Measurements from ENCODE around the gene CPED1.

The CPED1 gene

DNA sequence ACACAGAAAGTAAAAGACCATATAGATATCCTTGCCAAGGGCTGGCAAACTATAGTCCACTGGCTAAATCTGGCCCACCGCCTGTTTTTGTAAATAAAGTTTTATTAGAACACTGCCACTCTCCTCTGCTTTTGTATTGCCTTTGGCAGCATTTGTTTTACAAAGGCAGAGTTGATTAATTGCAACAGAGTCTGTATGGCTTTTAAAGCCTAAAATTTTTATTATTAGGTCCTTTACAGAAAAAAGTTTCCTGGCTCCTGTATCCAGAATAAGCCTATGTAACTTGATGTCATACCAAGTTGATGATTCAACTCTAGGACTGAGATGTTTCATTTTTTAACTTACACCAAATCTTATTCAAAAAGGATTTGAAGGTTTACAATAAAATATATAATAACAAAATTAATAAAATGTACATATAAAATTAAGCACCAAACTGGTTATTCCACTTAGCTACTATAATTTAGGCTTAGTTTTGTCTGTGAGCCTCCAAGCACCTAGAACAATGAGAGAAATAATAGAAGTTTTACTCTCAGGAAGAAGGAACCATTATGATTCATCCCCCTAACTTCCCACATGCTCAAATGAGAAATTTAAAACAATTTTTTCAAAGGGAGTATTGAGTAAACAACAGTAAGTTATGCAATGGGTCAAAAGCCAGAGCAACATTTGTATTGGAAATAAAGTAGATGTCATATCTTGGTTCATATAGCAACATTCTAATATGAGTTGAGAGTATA is 31.9 kb downstream of the CPED1 start:
- TF ChIP-seq SIN3A (IDR thresholded peaks at IDR 0.05; ENCODE audit: borderline replicate concordance, insufficient read depth, low read length): no peak
- no peak for TF ChIP-seq POLR2AphosphoS5 (IDR thresholded peaks at IDR 0.05; ENCODE audit: low read depth, low read length)
- TF ChIP-seq, protein P1, sequence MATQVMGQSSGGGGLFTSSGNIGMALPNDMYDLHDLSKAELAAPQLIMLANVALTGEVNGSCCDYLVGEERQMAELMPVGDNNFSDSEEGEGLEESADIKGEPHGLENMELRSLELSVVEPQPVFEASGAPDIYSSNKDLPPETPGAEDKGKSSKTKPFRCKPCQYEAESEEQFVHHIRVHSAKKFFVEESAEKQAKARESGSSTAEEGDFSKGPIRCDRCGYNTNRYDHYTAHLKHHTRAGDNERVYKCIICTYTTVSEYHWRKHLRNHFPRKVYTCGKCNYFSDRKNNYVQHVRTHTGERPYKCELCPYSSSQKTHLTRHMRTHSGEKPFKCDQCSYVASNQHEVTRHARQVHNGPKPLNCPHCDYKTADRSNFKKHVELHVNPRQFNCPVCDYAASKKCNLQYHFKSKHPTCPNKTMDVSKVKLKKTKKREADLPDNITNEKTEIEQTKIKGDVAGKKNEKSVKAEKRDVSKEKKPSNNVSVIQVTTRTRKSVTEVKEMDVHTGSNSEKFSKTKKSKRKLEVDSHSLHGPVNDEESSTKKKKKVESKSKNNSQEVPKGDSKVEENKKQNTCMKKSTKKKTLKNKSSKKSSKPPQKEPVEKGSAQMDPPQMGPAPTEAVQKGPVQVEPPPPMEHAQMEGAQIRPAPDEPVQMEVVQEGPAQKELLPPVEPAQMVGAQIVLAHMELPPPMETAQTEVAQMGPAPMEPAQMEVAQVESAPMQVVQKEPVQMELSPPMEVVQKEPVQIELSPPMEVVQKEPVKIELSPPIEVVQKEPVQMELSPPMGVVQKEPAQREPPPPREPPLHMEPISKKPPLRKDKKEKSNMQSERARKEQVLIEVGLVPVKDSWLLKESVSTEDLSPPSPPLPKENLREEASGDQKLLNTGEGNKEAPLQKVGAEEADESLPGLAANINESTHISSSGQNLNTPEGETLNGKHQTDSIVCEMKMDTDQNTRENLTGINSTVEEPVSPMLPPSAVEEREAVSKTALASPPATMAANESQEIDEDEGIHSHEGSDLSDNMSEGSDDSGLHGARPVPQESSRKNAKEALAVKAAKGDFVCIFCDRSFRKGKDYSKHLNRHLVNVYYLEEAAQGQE (IDR thresholded peaks at IDR 0.05; ENCODE audit: insufficient read depth in 1 of 2, low read depth in 2 of 2, low read length in 2 of 2): no peak
- no peak for TF ChIP-seq TAF1 (IDR thresholded peaks at IDR 0.05; ENCODE audit: borderline replicate concordance, insufficient read depth, low read length)
- no peak for TF ChIP-seq FOXP2 (optimal IDR thresholded peaks at IDR 0.05; ENCODE audit: borderline replicate concordance, extremely low read depth, extremely low read length, insufficient read depth)

DNA sequence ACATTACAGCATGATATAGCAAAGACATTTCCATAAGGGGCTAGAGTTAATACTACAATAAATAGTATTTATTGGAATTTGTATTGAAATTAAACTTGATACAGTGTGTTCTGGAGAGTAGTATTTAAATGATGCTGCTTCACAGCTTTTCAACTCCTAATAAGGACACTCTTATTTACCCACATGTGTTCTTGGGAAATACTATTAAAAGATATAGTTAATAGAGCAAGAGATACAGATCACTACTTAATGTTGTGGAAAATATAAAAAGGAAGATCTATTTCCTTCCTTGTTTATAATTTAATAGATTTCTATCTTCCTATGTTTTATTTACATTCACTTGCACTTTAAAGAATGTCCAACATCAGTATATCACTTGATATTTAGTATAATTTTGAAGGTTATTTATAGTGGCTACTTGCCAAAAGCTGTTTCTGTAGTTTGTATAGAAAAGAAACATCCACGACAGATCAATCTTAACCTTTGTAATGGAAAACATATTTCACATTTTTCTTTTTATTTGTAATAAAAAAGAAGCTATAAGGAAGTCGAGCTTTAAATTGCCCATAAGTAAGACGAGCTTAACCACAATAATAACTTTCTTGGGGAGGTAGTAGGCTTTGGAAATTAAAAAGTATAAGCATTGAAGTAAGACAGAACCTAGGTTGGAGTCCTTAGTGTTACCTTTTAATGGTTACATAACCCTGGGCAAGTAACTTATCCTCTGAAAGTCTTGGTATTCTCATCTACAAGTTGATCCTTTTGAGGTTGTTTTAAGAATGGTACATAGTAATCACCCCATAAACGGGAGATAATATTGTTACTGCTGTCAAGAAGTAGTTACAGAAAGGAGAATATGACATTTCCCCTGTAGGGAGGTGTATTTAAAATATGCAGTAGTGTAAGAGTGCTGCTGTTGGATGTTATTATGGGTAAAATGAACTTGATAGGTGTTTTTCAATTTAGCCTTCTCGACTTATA is 32.8 kb downstream of the CPED1 start:
- no peak for TF ChIP-seq FOXP2 (optimal IDR thresholded peaks at IDR 0.05; ENCODE audit: borderline replicate concordance, extremely low read depth, extremely low read length, insufficient read depth)
- no peak for TF ChIP-seq TAF1 (IDR thresholded peaks at IDR 0.05; ENCODE audit: borderline replicate concordance, insufficient read depth, low read length)
- TF ChIP-seq, protein P1 (IDR thresholded peaks at IDR 0.05; ENCODE audit: insufficient read depth in 1 of 2, low read depth in 2 of 2, low read length in 2 of 2): no peak
- TF ChIP-seq POLR2AphosphoS5 (IDR thresholded peaks at IDR 0.05; ENCODE audit: low read depth, low read length): no peak
- no peak for TF ChIP-seq SIN3A (IDR thresholded peaks at IDR 0.05; ENCODE audit: borderline replicate concordance, insufficient read depth, low read length)

DNA sequence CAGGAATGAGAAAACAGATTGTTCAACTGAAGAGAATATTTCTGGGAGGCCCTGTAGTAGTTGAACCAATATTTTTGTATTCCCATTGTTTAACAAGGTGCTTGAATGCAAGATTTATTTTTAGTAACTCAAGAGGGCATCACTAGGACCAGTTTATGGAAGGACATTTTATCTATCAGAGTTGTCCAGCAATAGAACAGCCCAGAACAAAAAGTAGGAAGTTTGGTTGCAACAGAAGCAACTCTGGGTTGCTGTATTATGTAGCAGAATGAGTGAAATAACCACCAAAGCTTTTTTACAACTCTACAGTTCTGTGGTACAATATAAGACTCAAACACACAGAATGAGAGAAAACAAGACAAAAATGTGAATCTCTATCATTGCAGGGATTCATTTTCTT is 34.7 kb downstream of the CPED1 start:
- TF ChIP-seq FOXP2 (optimal IDR thresholded peaks at IDR 0.05; ENCODE audit: borderline replicate concordance, extremely low read depth, extremely low read length, insufficient read depth) (no peak), POLR2AphosphoS5 (IDR thresholded peaks at IDR 0.05; ENCODE audit: low read depth, low read length) (no peak), TAF1 (IDR thresholded peaks at IDR 0.05; ENCODE audit: borderline replicate concordance, insufficient read depth, low read length) (no peak), SIN3A (IDR thresholded peaks at IDR 0.05; ENCODE audit: borderline replicate concordance, insufficient read depth, low read length) (no peak)
- TF ChIP-seq, protein P1 (IDR thresholded peaks at IDR 0.05; ENCODE audit: insufficient read depth in 1 of 2, low read depth in 2 of 2, low read length in 2 of 2): no peak

DNA sequence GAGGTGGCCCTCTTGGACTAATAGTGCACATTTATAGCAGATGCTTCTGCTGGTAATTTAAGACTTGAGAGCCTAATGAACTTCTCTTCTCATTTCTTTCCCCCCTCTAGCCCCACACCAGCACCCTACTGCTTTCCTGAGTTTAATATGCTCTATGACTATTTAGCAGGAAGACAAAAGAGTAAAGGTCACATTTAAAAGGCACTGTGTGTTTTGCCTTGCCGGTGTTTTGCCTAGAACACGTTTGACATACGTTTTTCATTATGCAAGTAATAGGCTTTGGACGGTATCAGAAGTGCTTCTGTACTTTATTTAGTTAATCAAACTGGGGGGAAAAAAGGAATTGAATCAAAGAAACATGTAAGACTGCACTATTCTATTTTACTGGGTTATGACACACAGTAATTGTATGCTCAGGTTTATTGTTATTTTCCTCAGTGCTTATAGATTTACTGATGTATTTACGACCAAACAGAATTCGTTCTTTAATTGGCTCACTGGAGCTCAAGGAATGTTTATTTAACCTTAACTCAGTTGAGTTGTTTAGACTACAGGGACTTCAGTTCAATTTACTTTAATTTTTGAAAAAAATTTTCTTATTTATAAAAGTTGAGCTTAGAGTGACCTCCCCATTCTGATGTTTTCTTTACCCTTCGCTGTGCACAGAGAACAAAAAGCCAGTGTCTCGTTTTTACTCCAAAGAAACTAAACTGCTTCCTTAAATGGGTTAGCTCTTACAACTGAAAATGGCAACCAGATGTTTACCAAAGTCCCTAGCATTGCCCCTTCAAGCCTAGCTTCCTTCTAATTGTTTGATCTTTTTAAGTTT is 35.4 kb downstream of the CPED1 start:
- no peak for TF ChIP-seq TAF1 (IDR thresholded peaks at IDR 0.05; ENCODE audit: borderline replicate concordance, insufficient read depth, low read length)

DNA sequence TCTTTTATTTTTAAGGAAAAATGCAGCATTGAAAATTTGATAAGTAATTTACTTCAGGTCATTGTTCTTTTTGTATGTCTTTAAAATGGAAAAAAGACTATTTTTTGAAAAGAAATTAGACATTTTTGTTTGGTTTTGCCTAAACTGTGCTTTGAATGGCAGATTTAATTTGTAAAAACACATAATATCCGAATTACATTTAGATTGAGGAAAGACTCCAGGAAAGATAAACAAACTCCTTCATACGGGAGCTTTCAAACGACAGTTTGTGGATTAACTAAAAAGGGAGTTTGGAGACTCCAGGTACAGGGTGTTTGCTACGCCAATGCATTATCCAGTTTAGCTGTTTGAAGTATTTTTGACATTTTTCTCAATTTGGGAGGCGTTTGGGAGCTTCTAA is 36.1 kb downstream of the CPED1 start:
- no peak for TF ChIP-seq SIN3A (IDR thresholded peaks at IDR 0.05; ENCODE audit: borderline replicate concordance, insufficient read depth, low read length)
- no peak for TF ChIP-seq FOXP2 (optimal IDR thresholded peaks at IDR 0.05; ENCODE audit: borderline replicate concordance, extremely low read depth, extremely low read length, insufficient read depth)
- no peak for TF ChIP-seq POLR2AphosphoS5 (IDR thresholded peaks at IDR 0.05; ENCODE audit: low read depth, low read length)
- TF ChIP-seq, protein P1 (IDR thresholded peaks at IDR 0.05; ENCODE audit: insufficient read depth in 1 of 2, low read depth in 2 of 2, low read length in 2 of 2): no peak
- no peak for TF ChIP-seq TAF1 (IDR thresholded peaks at IDR 0.05; ENCODE audit: borderline replicate concordance, insufficient read depth, low read length)
